Neural cell (in vitro differentiated cells): ENCODE data around the gene RBM34. TPM values are rescaled to one million over a fixed set of nuclear protein-coding genes. Genes with fewer than 3 reads are reported as not detected.

Source experiments
- H2AFZ ChIP-seq: fragments of 200-600, 300-800 bp; sonication (generic), shearing (Covaris generic); 2 replicates; pipeline ENCODE4 v1.6.0; 2014; ENCODE audit warnings: low read depth, mild to moderate bottlenecking, antibody characterized with exemption, low read length, moderate library complexity
- H3F3A ChIP-seq: fragments of 200-600 bp; shearing (Covaris generic); 2 replicates; pipeline ENCODE4 v1.6.1; 2016; ENCODE audit warnings: mild to moderate bottlenecking, moderate library complexity, mixed read lengths, antibody characterized with exemption, low read length; ENCODE audit not compliant: insufficient read depth, poor library complexity, severe bottlenecking
- H3K27ac ChIP-seq: fragments of 200-600, 300-800 bp; sonication (generic), shearing (Covaris generic); 2 replicates; pipeline ENCODE4 v1.5.1; 2014; ENCODE audit warnings: mild to moderate bottlenecking, low read length, moderate library complexity
- H3K27me3 ChIP-seq: fragments of 300-800, 200-600 bp; sonication (generic), shearing (Covaris generic); 2 replicates; pipeline ENCODE4 v1.6.0; 2014; ENCODE audit warnings: mild to moderate bottlenecking, low read depth, low read length, moderate library complexity; ENCODE audit not compliant: insufficient read depth
- H3K36me3 ChIP-seq: fragments of 300-800, 200-600 bp; sonication (generic), shearing (Covaris generic); 2 replicates; pipeline ENCODE4 v1.5.1; 2014; ENCODE audit warnings: mild to moderate bottlenecking, antibody characterized with exemption, low read length, moderate library complexity; ENCODE audit not compliant: insufficient read depth
- H3K4me2 ChIP-seq: fragments of 300-800, 200-600 bp; sonication (generic), shearing (Covaris generic); 2 replicates; pipeline ENCODE4 v1.6.0; 2014; ENCODE audit warnings: mild to moderate bottlenecking, low read length
- H3K4me3 ChIP-seq: fragments of 300-800, 200-600 bp; sonication (generic), shearing (Covaris generic); 2 replicates; pipeline ENCODE4 v1.5.1; 2014; ENCODE audit warnings: mild to moderate bottlenecking, low read length, moderate library complexity
- H3K79me2 ChIP-seq: fragments of 200-600 bp; shearing (Covaris generic); replicated peaks from 2 replicates; pipeline ENCODE4 v1.6.0; 2014; ENCODE audit warnings: mild to moderate bottlenecking, low read length, moderate library complexity; ENCODE audit not compliant: insufficient read depth
- H3K9ac ChIP-seq: fragments of 300-800, 200-600 bp; sonication (generic), shearing (Covaris generic); 2 replicates; pipeline ENCODE4 v1.6.1; 2016; ENCODE audit warnings: mild to moderate bottlenecking, low read length, mixed read lengths
- H3K9me2 ChIP-seq: fragments of 200-600 bp; shearing (Covaris generic); 2 replicates; pipeline ENCODE4 v1.6.1; 2016; ENCODE audit warnings: mild to moderate bottlenecking, low read length, mixed read lengths; ENCODE audit not compliant: insufficient read depth
- H3K9me3 ChIP-seq: fragments of 200-600, 300-800 bp; sonication (generic), shearing (Covaris generic); 2 replicates; pipeline ENCODE4 v1.6.1; 2016; ENCODE audit warnings: mild to moderate bottlenecking, mixed run types, low read length, moderate library complexity, mixed read lengths
- H4K20me1 ChIP-seq: fragments of 200-600 bp; shearing (Covaris generic); 2 replicates; pipeline ENCODE4 v1.6.1; 2016; ENCODE audit warnings: mild to moderate bottlenecking, mixed run types; ENCODE audit not compliant: insufficient read depth
- CTCF ChIP-seq: fragments of 450-650 bp; IDR thresholded peaks from 2 replicates; pipeline ENCODE4 v1.5.1; 2014; ENCODE audit warnings: antibody characterized with exemption, mild to moderate bottlenecking, moderate library complexity; ENCODE audit not compliant: poor library complexity, severe bottlenecking
- EP300 ChIP-seq: fragments of 450-650 bp; conservative IDR thresholded peaks from 2 replicates; pipeline ENCODE4 v1.6.1; 2014; ENCODE audit warnings: antibody characterized with exemption, mild to moderate bottlenecking, moderate library complexity; ENCODE audit not compliant: poor library complexity, severe bottlenecking
- EZH2 ChIP-seq: fragments of 200-600, 300-800 bp; shearing (Covaris generic), sonication (generic); IDR thresholded peaks from 2 replicates; pipeline ENCODE4 v1.6.1; 2014; ENCODE audit warnings: antibody characterized with exemption, low read length, borderline replicate concordance, mild to moderate bottlenecking; ENCODE audit not compliant: insufficient read depth, poor library complexity, severe bottlenecking
- MXI1 ChIP-seq: fragments of 450-650 bp; conservative IDR thresholded peaks from 2 replicates; pipeline ENCODE4 v1.6.1; 2014; ENCODE audit warnings: antibody characterized with exemption, mild to moderate bottlenecking; ENCODE audit not compliant: poor library complexity, severe bottlenecking
- POLR2AphosphoS5 ChIP-seq: IDR thresholded peaks from 2 replicates; pipeline ENCODE4 v1.6.1; 2012
- RAD21 ChIP-seq: fragments of 450-650 bp; conservative IDR thresholded peaks from 2 replicates; pipeline ENCODE4 v1.6.1; 2014; ENCODE audit warnings: antibody characterized with exemption, mild to moderate bottlenecking, moderate library complexity
- REST ChIP-seq: IDR thresholded peaks from 2 replicates; pipeline ENCODE4 v1.6.1; 2012; ENCODE audit warnings: borderline replicate concordance
- SMC3 ChIP-seq: fragments of 450-650 bp; conservative IDR thresholded peaks from 2 replicates; pipeline ENCODE4 v1.6.1; 2014; ENCODE audit warnings: antibody characterized with exemption, mild to moderate bottlenecking, moderate library complexity; ENCODE audit not compliant: poor library complexity
- TAF1 ChIP-seq: IDR thresholded peaks from 2 replicates; pipeline ENCODE4 v1.6.1; 2012; ENCODE audit warnings: low read depth
- polyA plus RNA-seq: library from polyadenylated mRNA; depleted of rRNA; stranded (reverse); fragments of >200 nt; gene quantifications from 2 replicates; pipeline ENCODE4 v1.2.3, GENCODE V29; 2014

Gene RBM34
- polyA plus RNA-seq, 1 donor from 2014 or later = 128 TPM

GRCh38 chr1:235113183-235113917, 47.7 kb downstream of the RBM34 start:
- H3K79me2 ChIP-seq = no peaks in the 10 kb centered on the region
- TF ChIP-seq EP300 = no peak
- no peak for TF ChIP-seq CTCF
- TF ChIP-seq MXI1 = no peak
- TF ChIP-seq EZH2 = no peak

GRCh38 chr1:235112297-235113182, 48.5 kb downstream of the RBM34 start:
- no peak for TF ChIP-seq SMC3
- no peak for TF ChIP-seq POLR2AphosphoS5
- TF ChIP-seq REST = no peak
- TF ChIP-seq RAD21 = no peak
- TF ChIP-seq EP300 = no peak
- no peak for TF ChIP-seq EZH2
- no peak for TF ChIP-seq MXI1
- TF ChIP-seq CTCF = no peak
- TF ChIP-seq TAF1 = no peak
- Histone ChIP-seq H2AFZ (no peak overlapping the region), H3K9ac (no peak overlapping the region), H3K27ac (no peak overlapping the region), H3K9me3 (no peaks in the 10 kb centered on the region), H3K79me2 (no peaks in the 10 kb centered on the region), H4K20me1 (no peaks in the 10 kb centered on the region), H3K27me3 (no peaks in the 10 kb centered on the region), H3K4me2 (no peak overlapping the region), H3F3A (no peaks in the 10 kb centered on the region), H3K36me3 (no peaks in the 10 kb centered on the region), H3K4me3 (no peak overlapping the region), H3K9me2 (no peaks in the 10 kb centered on the region)

More at GRCh38 chr1:235113183-235113917, 47.7 kb downstream of the RBM34 start:
- H3K9ac ChIP-seq = no peak overlapping the region
- H3K27me3 ChIP-seq = no peaks in the 10 kb centered on the region
- H3K4me3 ChIP-seq = no peak overlapping the region
- no peak overlapping the region for H3K4me2 ChIP-seq
- no peaks in the 10 kb centered on the region for H3F3A ChIP-seq
- no peaks in the 10 kb centered on the region for H3K36me3 ChIP-seq
- H3K9me2 ChIP-seq = no peaks in the 10 kb centered on the region
- H3K9me3 ChIP-seq = no peaks in the 10 kb centered on the region
- no peak overlapping the region for H3K27ac ChIP-seq
- H2AFZ ChIP-seq = no peak overlapping the region
- H4K20me1 ChIP-seq = no peaks in the 10 kb centered on the region
